HL-60 (cell line): ENCODE results near the gene ME1.

ENCODE experiments used
- CTCF ChIP-seq: IDR thresholded peaks from one replicate; pipeline ENCODE4 v1.5.1; 2011; ENCODE audit warnings: low read length, control low read depth, inconsistent platforms; ENCODE audit not compliant: insufficient read depth
- GABPA ChIP-seq: IDR thresholded peaks from 2 replicates; pipeline ENCODE4 v1.6.1; 2012; ENCODE audit warnings: low read depth
- POLR2AphosphoS5 ChIP-seq: IDR thresholded peaks from 2 replicates; pipeline ENCODE4 v1.6.1; 2012; ENCODE audit warnings: low read depth
- TF ChIP-seq, protein P1 (sequence below): IDR thresholded peaks from 2 replicates; pipeline ENCODE4 v1.6.1; 2012; ENCODE audit warnings: low read depth; ENCODE audit not compliant: insufficient replicate concordance

GRCh38 chr6:83221889-83222479, 208.9 kb downstream of the ME1 start:
- TF ChIP-seq CTCF: peak; percentile 30
- no peak for TF ChIP-seq POLR2AphosphoS5
- no peak for TF ChIP-seq GABPA
- TF ChIP-seq, protein P1, sequence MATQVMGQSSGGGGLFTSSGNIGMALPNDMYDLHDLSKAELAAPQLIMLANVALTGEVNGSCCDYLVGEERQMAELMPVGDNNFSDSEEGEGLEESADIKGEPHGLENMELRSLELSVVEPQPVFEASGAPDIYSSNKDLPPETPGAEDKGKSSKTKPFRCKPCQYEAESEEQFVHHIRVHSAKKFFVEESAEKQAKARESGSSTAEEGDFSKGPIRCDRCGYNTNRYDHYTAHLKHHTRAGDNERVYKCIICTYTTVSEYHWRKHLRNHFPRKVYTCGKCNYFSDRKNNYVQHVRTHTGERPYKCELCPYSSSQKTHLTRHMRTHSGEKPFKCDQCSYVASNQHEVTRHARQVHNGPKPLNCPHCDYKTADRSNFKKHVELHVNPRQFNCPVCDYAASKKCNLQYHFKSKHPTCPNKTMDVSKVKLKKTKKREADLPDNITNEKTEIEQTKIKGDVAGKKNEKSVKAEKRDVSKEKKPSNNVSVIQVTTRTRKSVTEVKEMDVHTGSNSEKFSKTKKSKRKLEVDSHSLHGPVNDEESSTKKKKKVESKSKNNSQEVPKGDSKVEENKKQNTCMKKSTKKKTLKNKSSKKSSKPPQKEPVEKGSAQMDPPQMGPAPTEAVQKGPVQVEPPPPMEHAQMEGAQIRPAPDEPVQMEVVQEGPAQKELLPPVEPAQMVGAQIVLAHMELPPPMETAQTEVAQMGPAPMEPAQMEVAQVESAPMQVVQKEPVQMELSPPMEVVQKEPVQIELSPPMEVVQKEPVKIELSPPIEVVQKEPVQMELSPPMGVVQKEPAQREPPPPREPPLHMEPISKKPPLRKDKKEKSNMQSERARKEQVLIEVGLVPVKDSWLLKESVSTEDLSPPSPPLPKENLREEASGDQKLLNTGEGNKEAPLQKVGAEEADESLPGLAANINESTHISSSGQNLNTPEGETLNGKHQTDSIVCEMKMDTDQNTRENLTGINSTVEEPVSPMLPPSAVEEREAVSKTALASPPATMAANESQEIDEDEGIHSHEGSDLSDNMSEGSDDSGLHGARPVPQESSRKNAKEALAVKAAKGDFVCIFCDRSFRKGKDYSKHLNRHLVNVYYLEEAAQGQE: no peak
